ENCODE data around the gene MARF1.
"Not testable (repeated sequence)": the region's sequence is repeated elsewhere in the genome, so short reads cannot be mapped to it uniquely, and the experiment has no call there.

The MARF1 gene

GRCh38 chr16:15650019-15650697, 7.2 kb upstream of the MARF1 start, which contains the start of gene NDE1:
NDE1 (plus strand) TSS chr16:15650245; CDS start chr16:15664779, 14,534 bp downstream.
- DNase-seq = peak; percentile 87

DNA sequence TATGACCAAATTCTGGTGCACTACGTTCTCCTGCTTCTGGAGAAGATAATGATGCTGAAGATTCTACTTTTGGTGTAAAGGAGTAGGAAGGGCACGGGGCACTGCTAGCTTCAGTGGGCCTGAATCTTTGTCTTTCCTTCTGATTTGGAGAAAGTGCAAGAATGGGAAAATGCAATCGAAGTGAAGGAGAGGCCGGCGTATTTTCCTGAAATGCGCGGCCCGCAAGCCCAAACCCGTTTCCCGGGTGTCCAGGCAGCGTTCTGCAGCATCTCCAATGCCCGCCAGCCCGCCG, 6.7 kb upstream of the MARF1 start:
- DNase-seq = no peak

GRCh38 chr16:15649311-15649710, 6.4 kb upstream of the MARF1 start:
- DNase-seq = not testable (repeated sequence)

DNA sequence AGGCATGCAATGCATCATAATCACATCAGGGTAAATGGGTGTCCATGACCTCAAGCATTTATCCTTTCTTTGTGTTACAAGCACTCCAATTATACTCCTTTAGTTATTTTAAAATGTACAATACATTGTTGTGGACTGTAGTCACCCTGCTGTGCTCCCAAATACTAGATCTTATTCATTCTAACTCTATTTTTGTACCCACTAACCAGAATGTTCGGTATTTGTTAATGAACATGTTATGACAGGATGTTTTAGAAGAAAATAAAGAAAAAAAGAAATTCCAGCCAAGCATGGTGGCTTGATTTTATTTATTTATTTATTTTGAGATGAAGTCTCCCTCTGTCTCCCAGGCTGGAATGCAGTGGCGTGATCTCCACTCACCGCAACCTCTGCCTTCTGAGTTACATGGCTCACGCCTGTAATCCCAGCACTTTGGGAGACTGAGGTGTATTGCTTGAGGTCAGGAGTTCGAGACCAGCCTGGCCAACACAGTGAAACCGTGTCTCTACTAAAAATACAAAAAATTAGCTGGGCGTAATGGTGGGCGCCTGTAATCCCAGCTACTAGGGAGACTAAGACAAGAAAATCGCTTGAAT, 5.3 kb upstream of the MARF1 start:
- DNase-seq = no peak

DNA sequence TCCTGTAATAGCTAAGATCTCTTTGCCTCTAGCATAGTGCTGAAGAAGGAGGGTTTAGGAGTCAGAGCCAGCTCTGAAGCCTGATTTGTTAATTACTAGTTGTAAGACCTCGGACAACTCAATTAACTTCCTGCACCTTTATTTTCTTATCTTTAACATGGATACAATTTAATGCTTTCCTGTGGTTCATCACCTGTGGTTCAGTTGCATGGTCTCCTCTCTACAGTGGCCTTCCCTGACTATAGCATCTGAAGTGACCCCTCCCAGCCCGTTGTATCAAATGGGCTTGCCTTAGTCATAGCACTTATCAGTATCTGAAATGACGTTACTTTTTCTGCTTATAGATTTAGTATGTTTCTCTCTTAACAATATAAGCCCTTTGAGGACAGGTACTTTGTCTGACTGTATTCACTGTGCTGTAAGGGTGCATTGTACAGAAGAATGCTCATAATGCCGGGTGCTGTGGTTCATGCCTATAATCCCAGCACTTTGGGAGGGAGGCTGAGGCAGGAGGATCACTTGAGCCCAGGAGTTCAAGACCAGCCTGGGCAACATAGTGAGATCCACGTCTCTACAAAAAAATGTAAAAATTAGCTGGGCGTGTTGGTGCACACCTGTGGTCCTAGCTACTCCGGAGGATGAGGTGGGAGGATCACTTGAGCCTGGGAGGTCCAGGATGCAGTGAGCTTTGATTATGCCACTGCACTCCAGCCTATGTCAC, 4.5 kb upstream of the MARF1 start:
- DNase-seq = no peak

DNA sequence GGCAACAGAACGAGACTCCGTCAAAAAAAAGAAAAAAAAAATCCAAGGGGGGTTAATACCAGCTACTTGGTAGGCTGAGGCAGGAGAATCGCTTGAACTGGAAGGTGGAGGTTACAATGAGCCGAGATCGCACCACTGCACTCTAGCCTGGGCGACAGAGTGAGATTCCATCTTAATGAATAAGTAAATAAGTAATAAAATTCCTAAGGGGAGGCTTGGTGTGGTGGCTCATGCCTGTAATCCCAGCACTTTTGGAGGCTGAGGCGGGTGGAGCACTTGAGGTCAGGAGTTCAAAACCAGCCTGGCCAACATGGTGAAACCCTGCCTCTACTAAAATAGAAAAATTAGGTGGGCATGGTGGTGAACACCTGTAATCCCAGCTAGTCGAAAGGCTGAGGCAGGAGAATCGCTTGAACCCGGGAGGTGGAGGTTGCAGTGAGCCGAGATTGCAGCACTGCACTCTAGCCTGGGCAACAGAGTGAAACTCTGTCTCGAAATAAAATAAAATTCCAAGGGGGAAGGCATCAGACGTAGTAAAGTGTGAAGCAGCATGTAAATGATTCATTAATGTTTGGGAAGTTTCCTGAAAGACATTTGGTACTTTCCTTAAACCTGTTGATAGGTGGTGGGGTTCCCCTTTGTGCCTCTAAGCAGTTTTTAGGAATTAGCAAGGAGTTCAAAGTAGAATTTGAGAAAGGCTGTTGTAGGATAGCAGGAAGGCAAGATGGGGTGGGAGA, 3.8 kb upstream of the MARF1 start:
- not testable (repeated sequence) for DNase-seq

- DNase-seq = peak; percentile 48
Observed at GRCh38 chr16:15644962-15645465, 2.1 kb upstream of the MARF1 start.

GRCh38 chr16:15644267-15644961, 1.5 kb upstream of the MARF1 start:
- DNase-seq = no peak

- DNase-seq = no peak
Observed at GRCh38 chr16:15643946-15644250, 944 bp upstream of the MARF1 start.

DNA sequence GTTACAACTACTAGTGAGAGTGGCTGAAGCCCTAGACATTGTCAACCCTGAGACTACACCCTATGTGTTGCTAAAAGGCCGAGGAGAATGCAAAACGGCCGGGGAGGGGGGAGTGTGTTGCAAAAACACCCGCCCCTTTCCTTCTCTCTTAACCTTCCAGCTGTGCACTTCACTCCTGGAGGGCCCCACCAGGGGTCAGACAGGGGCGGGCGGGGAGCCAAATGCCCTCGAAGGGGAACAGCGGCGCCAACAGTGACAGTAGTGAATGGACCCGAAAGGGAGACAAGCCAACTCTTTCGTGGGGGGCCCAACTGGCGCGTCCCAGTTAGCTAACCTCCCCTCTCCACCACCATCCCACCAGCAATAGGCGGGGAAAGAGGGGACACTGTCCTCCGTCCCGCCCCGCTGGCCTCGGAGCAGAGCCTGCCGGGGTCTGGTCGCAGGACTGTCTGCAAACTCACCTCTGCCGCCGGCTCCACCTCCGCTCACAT, 352 bp downstream of the MARF1 start:
- peak; percentile 82 for DNase-seq

DNA sequence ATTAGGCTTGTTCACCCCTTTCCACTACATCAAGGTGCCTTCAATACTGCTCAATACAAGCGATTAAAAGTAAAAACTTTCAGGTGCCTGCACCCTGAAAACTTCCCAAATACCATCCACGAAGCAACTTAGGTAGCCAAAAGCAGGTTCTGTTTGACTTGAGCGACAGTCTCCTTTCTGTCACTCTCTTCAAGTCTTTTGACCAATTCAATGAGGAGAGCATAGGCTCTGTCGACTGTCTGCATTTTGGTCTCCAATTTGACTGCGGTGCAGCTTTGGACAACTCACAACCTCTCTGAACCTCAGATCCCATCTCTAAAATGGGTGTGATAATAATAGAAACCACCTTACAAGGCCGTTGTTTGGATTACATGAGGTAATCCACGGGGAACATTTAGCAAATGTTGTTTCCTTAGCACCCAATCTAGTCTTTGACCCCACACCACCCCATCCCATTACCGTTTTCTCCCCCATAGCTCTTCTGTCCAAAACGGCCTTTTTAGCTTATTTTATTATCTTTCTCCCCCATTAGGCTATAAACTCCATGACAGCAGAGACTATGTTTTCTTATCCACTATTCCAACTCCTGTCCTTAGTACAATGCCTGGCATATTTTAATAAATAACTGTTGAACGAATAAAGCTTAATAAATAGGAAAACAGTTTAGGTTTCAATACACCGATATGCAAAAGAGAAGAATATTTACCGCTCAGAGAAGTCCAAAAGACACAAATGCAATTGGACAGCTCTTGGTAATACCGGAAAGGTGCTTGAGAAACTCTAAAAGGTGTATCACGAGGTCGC, 999 bp downstream of the MARF1 start:
- DNase-seq = no peak

DNA sequence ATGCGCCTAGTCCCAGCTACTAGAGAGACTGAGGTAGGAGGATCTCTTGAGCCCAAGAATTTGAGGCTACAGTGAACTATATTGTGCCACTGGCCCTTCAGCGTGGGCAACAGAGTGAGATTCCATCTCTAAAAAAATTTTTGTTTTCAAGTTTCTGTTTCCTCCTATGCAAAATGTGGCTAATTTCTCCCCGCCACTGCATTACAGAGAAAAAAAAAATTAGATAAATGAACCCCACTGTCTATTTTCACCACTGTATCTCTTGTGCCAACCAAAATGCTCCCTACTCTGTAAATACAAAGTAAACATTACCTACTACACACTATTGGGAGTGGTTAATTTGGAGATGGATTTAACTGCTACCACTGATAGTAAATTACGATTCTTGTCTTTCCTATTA, 2.0 kb downstream of the MARF1 start:
- no peak for DNase-seq

DNA sequence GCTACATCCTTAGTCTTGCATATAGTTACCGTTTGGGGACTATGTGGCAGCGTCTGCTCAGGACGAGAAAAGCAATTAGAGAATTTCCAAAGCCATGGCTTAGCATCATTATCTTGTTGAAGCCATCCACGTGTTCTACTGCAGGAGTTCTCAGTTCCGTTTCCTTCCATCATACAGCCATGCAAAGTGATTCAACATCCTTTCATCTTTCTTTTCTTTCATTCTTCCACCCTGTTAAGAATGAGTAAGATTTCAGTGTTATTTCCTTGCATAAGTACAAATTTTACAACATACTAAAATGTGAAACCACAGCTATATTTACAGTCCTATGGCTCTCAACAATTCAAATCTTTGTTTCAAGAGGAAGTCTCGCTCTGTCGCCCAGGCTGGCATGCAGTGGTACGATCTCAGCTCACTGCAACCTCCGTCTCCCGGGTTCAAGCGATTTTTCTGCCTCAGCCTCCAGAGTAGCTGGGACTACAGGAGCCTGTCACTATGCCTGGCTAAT, 3.8 kb downstream of the MARF1 start:
- peak; percentile 55 for DNase-seq

DNA sequence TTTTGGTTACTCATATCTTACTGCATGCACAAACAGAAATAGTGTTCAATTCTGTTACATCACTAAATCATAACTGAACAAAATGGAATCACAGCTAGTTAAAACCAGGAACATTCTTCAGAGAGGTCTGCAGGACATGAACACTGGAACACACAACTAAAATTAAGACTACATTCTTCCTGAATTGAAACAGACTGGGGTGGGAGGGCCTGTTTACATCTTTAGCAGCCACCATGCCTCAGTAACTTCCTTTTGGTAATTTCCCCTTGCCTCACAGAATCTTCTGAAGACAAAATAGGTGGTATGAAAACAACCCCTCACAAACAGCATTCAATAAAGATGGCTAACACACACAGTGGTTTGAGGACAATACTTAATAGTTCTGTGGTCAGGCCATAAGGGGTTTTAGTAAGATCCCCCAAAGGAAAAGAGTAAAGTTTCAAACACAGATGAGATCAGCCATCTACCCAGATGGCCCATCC, 6.5 kb downstream of the MARF1 start:
- peak; percentile 44 for DNase-seq

- DNase-seq = no peak
Observed at GRCh38 chr16:15635926-15636325, 7.0 kb downstream of the MARF1 start.

DNA sequence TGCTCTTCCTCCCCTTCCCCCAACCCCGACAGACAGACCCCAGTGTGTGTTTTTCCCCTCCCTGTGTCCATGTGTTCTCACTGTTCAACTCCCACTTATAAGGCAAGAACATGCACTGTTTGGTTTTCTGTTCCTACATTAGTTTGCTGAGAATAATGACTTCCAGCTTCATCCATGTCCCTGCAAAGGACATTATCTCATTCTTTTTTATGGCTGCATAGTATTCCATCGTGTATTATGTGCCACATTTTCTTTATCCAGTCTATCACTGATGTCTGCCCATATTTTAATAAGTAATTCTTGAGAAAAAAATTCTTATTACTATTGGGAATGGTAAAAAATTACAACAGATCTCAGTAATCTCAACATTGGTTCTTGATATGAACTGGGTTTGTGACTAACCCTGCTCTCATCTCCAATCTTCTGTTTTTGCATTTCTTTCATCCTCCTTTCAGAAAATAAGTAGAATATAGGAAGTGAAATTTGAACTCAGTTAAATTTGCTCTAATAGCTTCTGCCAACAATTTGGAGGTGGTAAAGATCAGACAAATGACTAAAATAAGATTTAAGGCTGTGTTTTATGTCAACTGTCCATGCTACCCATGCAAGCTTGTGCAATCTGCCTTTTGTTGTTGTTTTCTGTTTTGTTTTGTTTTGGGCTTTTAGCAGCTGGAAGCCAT, 11.1 kb downstream of the MARF1 start:
- DNase-seq = no peak

GRCh38 chr16:15621889-15622288, 21.1 kb downstream of the MARF1 start:
- DNase-seq = no peak

GRCh38 chr16:15621456-15621855, 21.5 kb downstream of the MARF1 start:
- DNase-seq = no peak

- no peak for DNase-seq
Observed at GRCh38 chr16:15620611-15621195, 22.3 kb downstream of the MARF1 start.

DNA sequence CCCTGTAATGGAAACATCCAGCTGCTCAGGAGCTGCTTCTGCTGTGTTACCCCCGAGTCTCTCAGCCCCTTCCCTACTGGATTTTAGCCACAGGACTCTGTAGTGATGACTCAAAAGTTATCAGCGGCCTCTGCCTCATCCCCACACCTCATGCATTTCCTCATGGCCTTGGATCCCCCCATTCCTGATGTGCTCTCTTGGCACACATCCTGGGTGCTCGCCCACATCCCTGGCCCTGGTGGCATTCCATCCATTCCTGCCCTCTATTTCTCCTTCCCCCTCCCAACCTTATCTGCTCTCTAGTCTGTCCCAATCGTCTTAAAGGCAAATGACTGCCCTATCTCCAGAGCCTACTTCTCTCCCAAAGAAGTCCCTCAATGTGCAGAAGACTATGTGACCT, 24.6 kb downstream of the MARF1 start:
- DNase-seq = no peak

GRCh38 chr16:15617901-15618300, 25.1 kb downstream of the MARF1 start:
- DNase-seq = no peak

Data from CD4-positive, alpha-beta T cell treated with Interleukin-6 for 4 hours (primary cell).